Loucy (cell line): ENCODE measurements around the gene CFAP100.

Source experiments
- H2AFZ ChIP-seq: fragments of 200-600 bp; sonication (generic); 2 replicates; pipeline ENCODE4 v1.6.0; 2016; ENCODE audit warnings: antibody characterized with exemption, mild to moderate bottlenecking, low read length, moderate library complexity
- H3F3A ChIP-seq: fragments of 200-600 bp; 2 replicates; pipeline ENCODE4 v1.6.0; 2016; ENCODE audit warnings: antibody characterized with exemption, low read depth, mild to moderate bottlenecking
- H3K27me3 ChIP-seq: fragments of 200-600 bp; sonication (generic); 2 replicates; pipeline ENCODE4 v1.6.1; 2014; ENCODE audit warnings: low read length, mild to moderate bottlenecking; ENCODE audit not compliant: insufficient read depth, poor library complexity, severe bottlenecking
- H3K36me3 ChIP-seq: fragments of 200-600 bp; sonication (generic); 2 replicates; pipeline ENCODE4 v1.6.1; 2016; ENCODE audit warnings: low read length; ENCODE audit not compliant: insufficient read depth
- H3K4me1 ChIP-seq: fragments of 200-600 bp; sonication (generic); 2 replicates; pipeline ENCODE4 v1.5.1; 2014; ENCODE audit warnings: low read length, mild to moderate bottlenecking; ENCODE audit not compliant: insufficient read depth, poor library complexity, severe bottlenecking
- H3K4me2 ChIP-seq: fragments of 200-600 bp; sonication (generic); 2 replicates; pipeline ENCODE4 v1.6.0; 2014; ENCODE audit warnings: antibody characterized with exemption, low read length, low read depth, mild to moderate bottlenecking; ENCODE audit not compliant: poor library complexity, severe bottlenecking
- H3K4me3 ChIP-seq: fragments of 200-600 bp; sonication (generic); 2 replicates; pipeline ENCODE4 v1.5.1; 2014; ENCODE audit warnings: low read length, mild to moderate bottlenecking, mixed read lengths; ENCODE audit not compliant: poor library complexity, severe bottlenecking
- H3K79me2 ChIP-seq: fragments of 200-600 bp; sonication (generic); 2 replicates; pipeline ENCODE4 v1.6.1; 2014; ENCODE audit warnings: low read length; ENCODE audit not compliant: insufficient read depth
- H3K9ac ChIP-seq: fragments of 200-600 bp; sonication (generic); 2 replicates; pipeline ENCODE4 v1.6.0; 2014; ENCODE audit warnings: mild to moderate bottlenecking, low read depth, low read length, moderate library complexity; ENCODE audit not compliant: poor library complexity, severe bottlenecking
- H3K9me2 ChIP-seq: fragments of 200-600 bp; sonication (generic); replicated peaks from 2 replicates; pipeline ENCODE4 v1.6.1; 2016; ENCODE audit warnings: low read depth, low read length, mixed read lengths
- H3K9me3 ChIP-seq: fragments of 200-600 bp; sonication (generic); 2 replicates; pipeline ENCODE4 v1.6.1; 2014; ENCODE audit warnings: mild to moderate bottlenecking, antibody characterized with exemption, low read length, low read depth; ENCODE audit not compliant: insufficient read depth
- H4K20me1 ChIP-seq: fragments of 200-600 bp; sonication (generic); 2 replicates; pipeline ENCODE4 v1.6.0; 2014; ENCODE audit warnings: antibody characterized with exemption, low read length, mild to moderate bottlenecking; ENCODE audit not compliant: insufficient read depth, poor library complexity, severe bottlenecking
- EZH2phosphoT487 ChIP-seq: fragments of 200-600 bp; IDR thresholded peaks from 2 replicates; pipeline ENCODE4 v1.6.1; 2018; ENCODE audit warnings: antibody characterized with exemption, mild to moderate bottlenecking, moderate library complexity, borderline replicate concordance
- TF ChIP-seq, protein P1 (sequence below): fragments of 200-600 bp; sonication (generic); conservative IDR thresholded peaks from 2 replicates; pipeline ENCODE4 v1.5.1; 2014; ENCODE audit warnings: mild to moderate bottlenecking, antibody characterized with exemption, low read length

CFAP100 gene

DNA sequence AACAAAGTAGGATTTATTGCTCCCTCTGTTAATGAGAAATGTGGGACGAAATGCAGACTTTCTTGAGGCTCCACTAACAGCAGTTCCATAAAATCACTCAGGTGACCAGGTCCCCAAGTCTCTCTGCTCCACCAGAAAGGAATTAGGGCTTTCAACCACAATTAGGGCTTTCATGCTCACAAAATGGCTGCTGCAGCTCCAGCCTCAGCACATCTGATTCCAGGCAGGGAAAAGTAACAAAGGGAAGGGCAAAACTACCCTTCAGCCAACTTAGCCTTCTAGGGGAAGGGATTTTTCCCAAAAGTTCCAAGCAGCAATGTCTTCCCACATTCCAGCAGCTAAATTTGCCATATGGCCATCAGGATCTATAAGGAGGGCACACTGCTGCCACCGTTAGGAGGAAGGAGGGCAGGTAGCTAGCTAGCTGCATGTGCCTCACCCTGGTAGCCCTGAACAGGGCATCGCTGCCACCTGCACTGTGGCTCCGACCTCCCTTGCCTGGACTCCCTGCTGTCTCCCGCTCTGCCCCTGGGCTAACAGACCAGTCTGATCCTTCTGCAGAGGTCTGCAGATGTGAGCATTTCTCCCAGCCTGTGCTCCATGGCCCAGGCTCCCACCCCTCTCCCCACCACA is 12.8 kb downstream of the CFAP100 start:
- no peaks in the 10 kb centered on the region for H3K27me3 ChIP-seq
- no peaks in the 10 kb centered on the region for H4K20me1 ChIP-seq
- no peaks in the 10 kb centered on the region for H3F3A ChIP-seq
- no peak overlapping the region for H3K9ac ChIP-seq
- H3K4me2 ChIP-seq = no peak overlapping the region
- H2AFZ ChIP-seq = no peak overlapping the region
- H3K4me1 ChIP-seq = no peaks in the 10 kb centered on the region
- no peak for TF ChIP-seq EZH2phosphoT487
- TF ChIP-seq, protein P1, sequence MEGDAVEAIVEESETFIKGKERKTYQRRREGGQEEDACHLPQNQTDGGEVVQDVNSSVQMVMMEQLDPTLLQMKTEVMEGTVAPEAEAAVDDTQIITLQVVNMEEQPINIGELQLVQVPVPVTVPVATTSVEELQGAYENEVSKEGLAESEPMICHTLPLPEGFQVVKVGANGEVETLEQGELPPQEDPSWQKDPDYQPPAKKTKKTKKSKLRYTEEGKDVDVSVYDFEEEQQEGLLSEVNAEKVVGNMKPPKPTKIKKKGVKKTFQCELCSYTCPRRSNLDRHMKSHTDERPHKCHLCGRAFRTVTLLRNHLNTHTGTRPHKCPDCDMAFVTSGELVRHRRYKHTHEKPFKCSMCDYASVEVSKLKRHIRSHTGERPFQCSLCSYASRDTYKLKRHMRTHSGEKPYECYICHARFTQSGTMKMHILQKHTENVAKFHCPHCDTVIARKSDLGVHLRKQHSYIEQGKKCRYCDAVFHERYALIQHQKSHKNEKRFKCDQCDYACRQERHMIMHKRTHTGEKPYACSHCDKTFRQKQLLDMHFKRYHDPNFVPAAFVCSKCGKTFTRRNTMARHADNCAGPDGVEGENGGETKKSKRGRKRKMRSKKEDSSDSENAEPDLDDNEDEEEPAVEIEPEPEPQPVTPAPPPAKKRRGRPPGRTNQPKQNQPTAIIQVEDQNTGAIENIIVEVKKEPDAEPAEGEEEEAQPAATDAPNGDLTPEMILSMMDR = no peak
- H3K79me2 ChIP-seq = no peaks in the 10 kb centered on the region
- H3K36me3 ChIP-seq = no peaks in the 10 kb centered on the region
- H3K9me3 ChIP-seq = no peaks in the 10 kb centered on the region
- H3K9me2 ChIP-seq = no peaks in the 10 kb centered on the region
- no peak overlapping the region for H3K4me3 ChIP-seq

DNA sequence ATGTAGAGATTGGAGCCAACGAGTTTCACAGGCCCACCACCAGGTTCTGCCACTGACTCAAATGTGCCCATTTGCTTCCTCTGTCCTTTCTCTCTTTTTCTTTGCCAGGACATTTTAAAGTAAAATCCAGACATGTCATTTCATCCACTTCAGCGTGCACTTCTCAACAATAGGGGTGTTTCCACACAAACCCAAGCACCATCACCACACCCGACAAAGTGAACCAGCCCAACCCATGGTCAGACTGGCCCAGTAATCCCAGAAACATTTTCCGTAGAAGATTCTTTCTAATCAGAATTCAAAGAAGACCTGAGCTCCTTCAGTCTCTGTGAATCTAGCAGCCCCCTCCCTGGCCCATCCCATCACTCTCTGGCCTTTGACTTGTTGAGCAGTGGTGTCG is 13.4 kb downstream of the CFAP100 start:
- Histone ChIP-seq H3K9me3 (no peaks in the 10 kb centered on the region), H3K4me2 (no peak overlapping the region), H3K27me3 (no peaks in the 10 kb centered on the region), H3K4me3 (no peak overlapping the region), H3F3A (no peaks in the 10 kb centered on the region), H3K79me2 (no peaks in the 10 kb centered on the region), H3K9me2 (no peaks in the 10 kb centered on the region), H3K9ac (no peak overlapping the region), H2AFZ (no peak overlapping the region), H3K36me3 (no peaks in the 10 kb centered on the region), H3K4me1 (no peaks in the 10 kb centered on the region), H4K20me1 (no peaks in the 10 kb centered on the region)
- TF ChIP-seq, protein P1 = no peak
- TF ChIP-seq EZH2phosphoT487 = no peak

DNA sequence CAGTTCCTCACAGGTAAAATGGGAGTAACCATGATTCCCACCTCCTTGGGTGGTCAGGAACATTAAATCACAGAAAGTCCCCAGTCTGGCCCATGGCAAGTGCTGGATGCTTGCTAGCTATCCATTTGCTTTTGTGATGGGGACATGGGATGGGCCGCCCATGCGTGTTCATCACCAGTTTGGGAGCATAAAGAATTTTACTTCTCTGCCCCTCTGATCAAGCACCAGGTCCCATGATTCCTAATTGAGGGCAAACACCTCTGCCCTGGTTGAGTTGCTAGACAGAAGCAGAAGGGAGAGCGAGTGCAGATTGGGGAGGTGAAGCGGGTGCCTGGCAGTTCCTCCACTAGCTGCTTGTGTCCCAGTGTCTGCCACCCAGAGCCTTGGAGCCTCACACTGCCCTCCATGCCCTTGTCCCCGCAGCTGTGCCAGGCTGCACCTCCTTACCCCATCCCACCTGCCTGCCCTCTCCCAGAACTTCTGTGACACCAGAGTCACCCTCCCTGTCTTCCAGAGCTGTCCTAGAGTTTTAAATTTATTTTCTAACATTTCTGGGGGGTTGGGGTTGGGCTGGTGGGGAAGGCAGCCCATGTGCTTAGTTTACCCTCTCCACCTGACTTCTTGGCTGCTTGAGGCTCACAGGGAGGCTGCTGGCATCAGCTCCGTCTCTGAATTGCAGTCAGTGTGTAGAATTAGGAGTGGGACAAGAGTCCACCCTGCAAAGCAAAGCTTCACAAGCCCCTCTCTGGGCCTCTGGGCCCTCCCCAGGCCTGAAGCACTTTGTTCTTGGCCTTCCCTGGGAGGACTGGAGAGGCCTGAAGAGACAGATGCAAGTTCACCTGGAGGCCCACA is 18.4 kb downstream of the CFAP100 start:
- no peaks in the 10 kb centered on the region for H3K27me3 ChIP-seq
- peaks cover 8% of the 10 kb centered on the region for H3K4me1 ChIP-seq

More for the DNA sequence above, 18.4 kb downstream of the CFAP100 start:
- Histone ChIP-seq H2AFZ (no peak overlapping the region), H3K79me2 (no peaks in the 10 kb centered on the region), H3K9me2 (no peaks in the 10 kb centered on the region), H3K36me3 (no peaks in the 10 kb centered on the region), H3K4me3 (no peak overlapping the region), H3F3A (no peaks in the 10 kb centered on the region), H3K9ac (no peak overlapping the region), H3K4me2 (no peak overlapping the region), H3K9me3 (no peaks in the 10 kb centered on the region), H4K20me1 (no peaks in the 10 kb centered on the region)
- TF ChIP-seq EZH2phosphoT487 = no peak
- TF ChIP-seq, protein P1 = no peak
